Sciatic nerve (tissue), 2 donors: ENCODE results near the gene SLC30A3. TPM values are rescaled to one million over a fixed set of nuclear protein-coding genes. Genes with fewer than 3 reads are reported as not detected.

Experiments
- ATAC-seq: fragments of 200-7000 bp; cut with Tn5 transposase; one replicate; pipeline ENCODE4 v1.9.1; 2020; ENCODE audit warnings: mild to moderate bottlenecking, moderate library complexity
- DNase-seq: peaks from one replicate; pipeline ENCODE4 v3.0.0-alpha.2; 2020; ENCODE audit warnings: low spot score
- intact Hi-C: fragments of 100-400 bp; cut with DNase I; formaldehyde crosslinking; loops from one replicate; pipeline ENCODE4 v1.14.2; 2022
- total RNA-seq: library from RNA; stranded (reverse); fragmentation: NEBNext Ultra II Directional; extraction: Animal tissue kit (Norgen Biotek cat#: 25700); gene quantifications from one replicate; pipeline ENCODE4 v1.2.1, GENCODE V29; 2021
- donor health status: DM: no; HTN: no; CAD: no.
- donor health status: DM: no; HTN: no; CAD: no.

Gene SLC30A3
- total RNA-seq, 1 donor from 2014 or later: not detected

DNA sequence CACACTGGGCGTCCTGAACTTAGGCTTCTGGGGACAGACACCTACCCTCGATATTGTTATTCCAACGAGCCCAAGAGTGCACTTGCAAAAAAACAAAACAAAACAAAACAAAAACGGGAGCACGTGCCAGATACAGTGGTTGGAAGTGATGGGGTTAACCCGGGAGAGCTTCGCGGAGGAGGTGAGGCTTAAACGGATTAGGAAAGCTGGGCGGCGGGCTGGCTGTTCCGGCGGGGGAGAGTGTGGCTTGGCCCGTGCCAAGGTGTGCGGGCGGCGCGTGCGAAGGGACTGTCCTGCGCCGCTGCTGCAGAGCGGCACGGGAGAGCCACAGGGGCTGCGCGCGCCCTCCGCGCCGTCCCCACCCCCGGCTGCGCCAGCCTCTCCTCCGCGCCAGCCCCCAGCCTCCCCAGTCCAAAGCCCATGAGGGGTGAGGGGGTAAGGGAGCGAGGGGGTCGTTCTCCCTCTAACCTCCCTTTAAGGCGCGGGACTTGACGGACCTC is 1.5 kb upstream of the SLC30A3 start:
- ATAC-seq (no peak), DNase-seq (no peak)
- intact Hi-C loops: no loop called here

DNA sequence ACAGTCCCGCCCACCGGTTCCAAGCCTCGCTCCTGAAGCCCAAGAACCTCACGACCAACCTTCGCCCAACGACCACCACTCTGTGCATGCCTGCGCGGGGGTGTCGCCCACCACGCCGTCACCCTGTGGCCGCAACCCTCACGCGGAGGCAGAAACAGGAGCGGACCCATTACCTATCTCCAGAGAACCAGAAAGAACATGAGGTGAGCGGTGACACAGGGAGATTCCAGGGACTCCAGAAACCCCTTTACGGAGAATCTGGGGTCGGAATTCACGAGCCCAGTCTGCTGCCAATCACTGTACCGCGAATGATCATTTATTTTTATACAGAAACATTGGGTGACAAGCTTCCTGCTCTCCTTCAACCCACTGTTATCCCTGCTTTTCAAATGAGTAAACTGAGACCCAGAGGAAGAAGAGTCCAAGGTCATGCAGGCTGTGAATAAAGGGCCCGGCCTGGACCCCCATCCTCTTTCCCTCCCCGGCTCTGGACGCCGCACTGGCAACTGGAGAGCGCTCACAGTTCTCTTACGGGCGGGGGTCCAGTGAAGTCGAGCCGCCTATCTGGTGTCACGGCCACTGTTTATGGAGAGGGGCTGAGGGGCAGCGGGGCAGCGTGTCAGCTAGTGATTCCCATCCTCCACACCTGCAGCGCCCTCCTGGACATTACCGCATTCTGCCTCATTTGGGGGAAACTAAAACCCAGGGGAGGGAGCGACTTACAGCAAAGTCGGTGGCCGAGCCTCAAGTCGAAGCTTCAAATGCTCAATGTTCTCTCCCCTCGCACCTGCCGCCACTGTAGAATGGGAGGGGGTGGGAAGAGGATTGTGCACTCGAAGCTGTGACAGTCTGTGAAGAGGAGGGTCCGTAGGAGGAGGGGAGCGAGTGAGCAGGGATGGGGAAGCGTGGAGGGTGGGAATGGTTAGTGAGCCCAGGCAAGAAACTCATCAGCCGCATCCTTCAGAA is 723 bp upstream of the SLC30A3 start:
- no peak for ATAC-seq
- DNase-seq: no peak
- intact Hi-C loops: no loop called here

DNA sequence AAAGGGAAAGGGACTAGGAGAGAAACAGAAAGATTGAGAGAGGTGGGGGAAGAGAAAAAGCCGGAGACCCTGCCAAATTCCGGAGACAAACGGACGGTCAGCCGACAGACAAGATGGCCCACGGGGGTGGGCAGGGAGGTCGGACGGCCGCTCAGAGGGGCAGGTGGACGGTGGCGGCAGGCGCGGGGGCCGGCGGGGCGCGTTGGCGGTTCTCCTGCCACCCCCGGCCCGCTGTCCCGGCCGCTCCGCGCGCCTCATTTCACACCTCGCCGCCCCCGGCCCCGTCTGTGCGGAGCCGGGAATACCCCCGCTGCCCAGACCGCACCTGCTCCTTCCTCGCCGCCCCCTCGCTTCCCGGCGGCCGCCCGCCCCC is 935 bp downstream of the SLC30A3 start:
- DNase-seq (no peak), ATAC-seq (no peak)
- intact Hi-C loops: no loop called here

DNA sequence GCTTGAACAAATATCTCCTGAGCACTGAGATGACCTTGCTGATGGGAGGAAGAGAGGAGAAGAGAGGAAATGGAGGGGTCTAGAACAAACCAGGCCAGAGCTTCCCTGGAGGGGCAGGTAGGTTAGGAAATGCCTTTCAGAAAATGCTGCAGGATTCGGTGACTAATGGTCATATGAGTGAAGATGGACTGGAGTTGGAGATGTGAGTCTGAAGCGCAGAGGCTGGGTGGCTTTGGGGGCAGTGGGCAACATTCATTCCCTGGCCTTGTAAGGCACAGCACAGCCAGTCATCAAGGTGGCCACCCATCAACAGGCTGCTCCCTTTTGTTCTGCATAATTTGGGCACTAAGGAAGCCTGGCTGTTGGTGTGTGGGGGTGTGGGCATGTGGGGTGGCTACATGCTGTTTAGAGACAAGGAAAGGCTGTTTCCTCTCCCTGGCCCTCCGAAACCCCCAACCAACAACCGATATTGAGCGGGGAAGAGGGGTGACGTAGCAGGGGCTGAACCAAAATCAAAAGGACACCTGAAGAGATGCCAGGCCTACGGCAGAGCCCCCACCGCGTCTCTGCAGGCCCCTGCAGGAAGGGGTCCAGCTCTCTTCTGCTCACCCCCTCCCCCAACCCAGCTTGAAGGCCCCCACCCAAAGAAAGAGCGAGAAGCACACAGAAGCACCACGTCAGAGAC is 1.5 kb downstream of the SLC30A3 start:
- intact Hi-C loops: no loop called here
- ATAC-seq (no peak), DNase-seq (no peak)

DNA sequence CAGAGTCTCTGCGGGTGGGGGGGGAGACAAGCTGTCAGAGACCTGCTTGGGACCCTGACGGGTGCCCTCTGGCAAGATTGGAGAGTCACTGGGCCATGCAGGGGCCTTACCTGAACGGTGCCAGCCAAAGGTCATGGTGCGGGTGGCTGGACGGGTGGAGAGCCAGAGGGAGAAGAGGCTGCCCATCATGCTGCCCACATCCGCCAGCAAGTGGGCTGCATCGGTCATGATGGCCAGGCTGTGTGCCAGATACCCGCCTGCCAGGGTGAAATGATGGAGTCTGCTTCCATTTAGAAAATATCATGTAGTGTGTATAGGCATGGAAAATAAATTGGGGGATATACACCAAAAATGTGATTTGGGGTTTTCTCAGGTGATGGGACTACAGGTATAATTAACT is 4.8 kb downstream of the SLC30A3 start:
- DNase-seq (no peak), ATAC-seq (no peak)
- intact Hi-C loops: no loop called here

DNA sequence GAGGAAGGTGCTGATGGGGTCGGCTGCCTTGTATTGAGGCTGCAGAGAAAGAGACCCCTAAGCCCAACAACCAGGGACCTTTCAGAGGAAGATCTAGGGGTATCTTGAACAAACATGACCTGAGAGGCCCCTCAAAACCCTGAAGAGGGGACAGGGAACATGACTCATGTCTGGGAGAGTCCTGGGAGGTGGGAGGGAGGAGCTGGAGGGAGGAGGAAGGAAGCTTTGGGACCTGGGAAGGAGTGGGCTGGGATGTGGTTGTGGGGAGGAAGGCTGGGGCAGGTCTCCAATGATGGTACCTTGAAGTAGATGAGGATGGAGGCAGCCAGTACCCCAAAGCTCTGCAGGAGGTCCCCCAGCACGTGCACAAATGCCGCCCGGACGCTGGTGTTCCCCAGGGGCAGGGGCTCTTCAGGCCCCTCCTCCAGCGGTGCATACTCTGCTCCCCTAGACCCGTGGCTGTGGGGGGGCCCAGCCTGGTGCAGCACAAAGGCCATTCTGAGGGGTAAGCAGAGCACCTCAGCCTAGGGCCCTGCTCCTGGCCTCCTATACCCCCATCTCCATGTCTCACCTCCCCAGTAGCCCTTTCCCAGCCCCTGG is 5.9 kb downstream of the SLC30A3 start:
- DNase-seq (no peak), ATAC-seq (no peak)

DNA sequence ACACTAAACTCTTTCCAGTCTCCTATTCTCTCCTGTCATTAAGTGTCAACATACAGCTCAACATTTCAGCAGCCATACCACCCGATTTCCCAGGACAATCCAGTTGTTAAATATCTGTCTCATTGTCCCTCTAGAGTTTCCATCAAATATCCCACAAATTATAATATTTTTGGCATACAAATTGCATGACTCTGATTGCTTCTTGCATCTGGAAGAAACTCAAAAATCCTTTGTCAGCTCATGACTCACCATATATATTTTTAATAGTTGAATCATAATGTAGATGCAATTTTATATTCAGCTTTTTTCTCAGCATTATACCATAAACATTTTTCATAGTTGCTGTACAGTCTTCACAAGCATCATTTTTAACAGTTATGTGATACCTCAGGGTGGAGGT is 7.2 kb downstream of the SLC30A3 start:
- no peak for ATAC-seq
- intact Hi-C loops: no loop called here
- DNase-seq: no peak

More for the DNA sequence above, 5.9 kb downstream of the SLC30A3 start:
- intact Hi-C loops: no loop called here

DNA sequence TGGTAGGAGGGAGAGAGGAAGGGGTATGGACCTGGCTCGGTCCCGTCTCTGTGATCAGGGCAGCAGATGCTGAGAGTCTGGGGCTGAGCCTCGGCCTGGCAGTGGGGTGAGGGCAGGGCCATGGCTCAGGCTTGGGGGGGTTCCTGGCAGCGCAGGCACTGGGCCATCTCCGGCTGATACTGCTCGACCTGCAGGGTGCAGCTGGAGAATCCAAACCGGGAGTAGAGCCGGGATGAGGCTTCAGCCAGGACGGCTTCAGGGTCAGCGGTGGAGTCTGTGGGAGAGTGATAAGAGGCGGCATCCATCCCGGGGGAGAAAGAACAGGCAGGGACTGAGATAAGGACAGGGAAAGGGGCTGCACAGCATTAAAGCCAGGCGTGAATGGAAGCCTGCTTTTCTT is 7.7 kb downstream of the SLC30A3 start:
- ATAC-seq (no peak), DNase-seq (no peak)
- intact Hi-C loops: no loop called here

DNA sequence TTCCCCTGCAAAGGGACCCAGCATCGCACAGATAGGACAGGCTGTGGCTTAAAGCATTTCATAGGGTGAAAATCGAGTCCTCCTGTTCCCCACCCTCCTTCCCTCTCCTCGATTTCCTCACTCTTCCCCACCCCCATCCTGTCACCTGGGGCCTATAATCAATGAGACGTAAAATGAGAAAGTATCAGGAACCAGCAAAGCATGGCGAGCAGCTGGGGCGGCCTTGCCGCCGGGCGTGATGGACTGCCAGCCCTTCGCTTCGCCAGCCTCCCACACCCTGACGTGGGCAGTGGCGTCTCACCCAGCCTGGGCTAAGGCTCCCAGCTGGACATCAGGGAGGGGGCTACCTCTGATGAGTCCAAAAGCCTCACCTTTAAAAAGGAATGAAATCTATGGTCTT is 11.1 kb downstream of the SLC30A3 start:
- no peak for ATAC-seq
- intact Hi-C loops: no loop called here
- DNase-seq: no peak

DNA sequence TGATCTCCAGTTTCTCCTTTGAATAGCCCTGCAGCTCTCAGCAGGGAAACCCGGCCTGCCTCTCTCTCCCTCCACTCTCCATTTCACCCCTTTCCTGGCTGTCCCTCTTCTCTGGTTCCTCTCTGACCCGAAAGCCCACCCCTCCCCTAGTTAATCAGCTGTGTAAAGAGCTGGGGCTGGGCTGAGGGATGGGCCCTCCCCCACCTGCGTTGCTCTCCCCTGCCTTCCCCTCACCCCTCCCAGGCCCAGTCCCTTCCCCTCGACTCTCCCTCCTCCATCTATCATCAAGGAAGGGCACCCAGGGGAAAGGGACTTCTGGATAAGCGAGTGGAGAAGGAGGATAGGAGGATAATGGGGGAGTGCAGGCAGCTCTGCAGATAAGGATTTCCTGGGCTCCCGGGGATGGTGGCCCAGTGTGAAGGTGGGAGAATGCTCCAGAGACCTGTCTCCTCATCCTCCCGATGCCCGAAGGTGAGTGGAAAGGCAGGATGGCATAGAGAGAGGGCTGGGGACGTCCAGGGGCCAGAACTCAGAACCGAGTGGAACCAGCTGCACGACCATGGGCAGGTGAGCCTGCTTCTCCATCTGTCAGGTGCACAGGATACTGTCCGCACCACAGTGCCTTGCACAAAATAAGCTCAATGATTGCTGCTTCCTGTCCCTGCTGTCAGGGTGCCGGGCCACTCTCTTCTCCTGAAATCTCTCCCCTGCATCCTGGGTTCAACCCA is 12.0 kb downstream of the SLC30A3 start:
- DNase-seq (no peak), ATAC-seq (no peak)
- intact Hi-C loops: no loop called here

DNA sequence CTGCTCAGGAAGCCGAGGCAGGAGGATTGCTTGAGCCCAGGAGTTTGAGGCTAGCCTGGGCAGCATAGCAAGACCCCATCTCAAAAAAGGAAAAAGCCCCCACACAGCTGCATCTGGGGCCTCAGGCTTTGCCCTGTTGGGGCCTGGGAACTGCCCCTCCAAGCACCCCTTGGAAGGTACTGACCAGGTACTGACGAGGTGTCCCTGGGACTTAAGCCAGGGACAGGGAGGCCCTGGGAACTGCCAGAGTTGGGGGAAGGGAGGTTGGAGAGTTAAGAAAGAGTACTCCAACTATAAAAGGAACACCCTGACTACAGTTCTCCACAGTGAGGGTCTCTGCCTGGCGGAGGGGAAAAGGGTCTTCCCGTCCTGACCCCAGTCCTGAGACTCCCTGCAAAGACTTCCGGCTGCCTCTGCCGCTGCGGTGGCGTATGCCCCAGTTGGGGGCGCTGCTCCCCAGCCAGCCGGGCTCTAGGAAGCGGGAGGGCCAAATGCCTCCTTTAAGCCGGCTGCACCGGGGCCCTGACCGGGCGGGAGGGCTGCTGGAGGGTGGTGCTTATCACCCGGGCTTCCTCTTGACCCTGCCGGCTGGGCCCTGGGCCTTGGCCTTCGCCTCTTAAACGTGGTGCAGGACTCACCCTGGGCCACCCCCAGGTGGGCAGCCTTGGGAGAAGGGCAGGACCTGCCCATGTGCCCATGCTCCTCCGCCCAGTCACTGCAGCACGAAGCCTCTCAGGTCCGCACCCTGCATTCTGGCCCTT is 12.8 kb downstream of the SLC30A3 start:
- ATAC-seq: peak; percentile 34
- intact Hi-C loops: no loop called here
- no peak for DNase-seq

DNA sequence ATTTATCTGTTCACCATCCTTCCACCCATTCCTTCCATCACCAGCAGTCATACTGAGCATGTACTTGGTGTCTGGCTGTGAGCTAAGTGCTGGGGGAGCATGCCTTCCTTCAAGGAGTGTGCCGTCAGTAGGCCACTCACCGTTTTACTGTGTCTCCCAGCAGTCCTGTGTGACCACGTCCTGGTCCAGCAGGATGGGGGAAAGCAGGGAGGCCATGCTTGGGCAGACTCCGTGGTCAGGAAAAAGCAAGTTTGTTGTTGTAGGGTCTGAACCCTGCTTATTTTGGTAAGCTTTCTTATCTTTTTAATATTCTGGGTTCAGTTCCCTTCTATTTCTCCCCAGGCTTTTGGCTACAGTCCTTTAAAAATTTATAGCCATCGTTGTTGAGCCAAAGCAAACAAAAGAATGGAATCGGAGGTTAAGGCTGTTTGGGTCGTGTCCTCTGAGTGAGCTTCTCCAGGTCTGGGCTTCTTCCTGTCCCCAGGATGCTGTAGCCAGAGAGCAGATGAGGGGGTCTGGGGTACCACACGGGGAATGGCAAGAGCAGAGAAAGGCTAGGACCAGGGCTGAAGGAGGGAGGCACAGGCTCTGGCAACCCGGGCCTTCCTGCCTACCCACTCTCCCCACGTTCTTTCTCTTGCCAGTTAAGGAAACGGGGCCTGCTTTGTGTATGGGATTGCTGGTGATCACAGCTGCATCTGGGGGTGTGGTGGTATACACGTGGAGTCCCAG is 13.5 kb downstream of the SLC30A3 start:
- ATAC-seq (no peak), DNase-seq (no peak)
- intact Hi-C loops: no loop called here

DNA sequence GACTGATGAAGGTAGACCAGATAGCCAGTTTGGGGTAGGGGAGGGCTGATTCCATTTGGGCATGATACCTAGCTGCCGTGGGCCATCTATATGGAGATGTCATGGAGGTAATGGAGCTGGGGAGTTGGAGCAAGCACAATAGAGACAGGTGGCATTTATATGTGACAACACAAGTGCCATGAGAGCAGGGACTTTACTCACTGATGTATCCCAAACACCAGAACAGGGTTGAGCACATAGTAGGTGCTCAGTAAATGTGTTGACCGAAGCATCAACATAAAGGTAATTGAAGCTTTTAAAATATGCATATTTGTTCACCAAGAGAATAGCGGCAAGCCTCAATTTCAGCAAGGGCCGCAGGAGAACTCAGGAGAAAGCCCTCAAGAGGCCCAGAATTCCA is 15.0 kb downstream of the SLC30A3 start:
- DNase-seq (no peak), ATAC-seq (no peak)
- intact Hi-C loops: no loop called here

DNA sequence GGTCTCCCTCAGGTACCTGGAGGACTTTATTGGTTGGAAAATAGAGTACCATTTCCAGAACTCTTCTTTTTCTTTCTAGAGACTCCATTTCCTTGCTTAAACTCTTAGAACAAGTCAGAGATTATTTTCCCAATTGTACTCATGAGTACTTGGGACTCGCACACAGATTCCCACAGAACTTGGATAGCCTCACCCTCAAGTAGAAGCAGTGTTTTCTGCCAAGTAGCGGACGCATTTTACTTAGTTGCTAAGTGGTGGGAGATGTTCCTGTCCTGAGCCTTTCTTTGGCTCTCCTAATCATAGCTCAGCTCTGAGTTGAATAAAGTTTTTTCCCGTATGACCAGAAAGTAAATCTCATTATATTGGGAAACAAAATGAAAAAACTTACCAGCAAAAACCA is 17.2 kb downstream of the SLC30A3 start:
- DNase-seq: no peak
- ATAC-seq: no peak
- intact Hi-C loops: no loop called here

DNA sequence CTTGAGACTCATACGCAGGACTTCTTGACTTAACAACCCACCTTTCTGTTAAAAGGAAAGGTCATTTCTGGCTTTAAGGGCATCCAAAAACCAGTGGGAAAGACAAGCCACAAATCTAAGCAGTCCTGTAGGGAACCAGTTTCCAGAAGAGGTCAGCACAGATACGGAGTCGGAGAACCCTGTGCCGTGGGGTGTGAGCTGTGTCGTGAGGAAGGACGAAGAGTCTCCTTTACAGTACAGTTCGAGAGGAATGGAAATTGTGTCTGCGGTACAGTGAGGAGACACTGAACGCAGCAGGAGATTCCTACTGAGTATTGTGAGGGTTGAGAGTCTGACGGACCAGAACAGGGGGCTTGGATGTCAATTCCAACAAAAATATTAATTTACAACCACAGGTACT is 17.7 kb downstream of the SLC30A3 start:
- ATAC-seq: no peak
- no peak for DNase-seq
- intact Hi-C loops: no loop called here

DNA sequence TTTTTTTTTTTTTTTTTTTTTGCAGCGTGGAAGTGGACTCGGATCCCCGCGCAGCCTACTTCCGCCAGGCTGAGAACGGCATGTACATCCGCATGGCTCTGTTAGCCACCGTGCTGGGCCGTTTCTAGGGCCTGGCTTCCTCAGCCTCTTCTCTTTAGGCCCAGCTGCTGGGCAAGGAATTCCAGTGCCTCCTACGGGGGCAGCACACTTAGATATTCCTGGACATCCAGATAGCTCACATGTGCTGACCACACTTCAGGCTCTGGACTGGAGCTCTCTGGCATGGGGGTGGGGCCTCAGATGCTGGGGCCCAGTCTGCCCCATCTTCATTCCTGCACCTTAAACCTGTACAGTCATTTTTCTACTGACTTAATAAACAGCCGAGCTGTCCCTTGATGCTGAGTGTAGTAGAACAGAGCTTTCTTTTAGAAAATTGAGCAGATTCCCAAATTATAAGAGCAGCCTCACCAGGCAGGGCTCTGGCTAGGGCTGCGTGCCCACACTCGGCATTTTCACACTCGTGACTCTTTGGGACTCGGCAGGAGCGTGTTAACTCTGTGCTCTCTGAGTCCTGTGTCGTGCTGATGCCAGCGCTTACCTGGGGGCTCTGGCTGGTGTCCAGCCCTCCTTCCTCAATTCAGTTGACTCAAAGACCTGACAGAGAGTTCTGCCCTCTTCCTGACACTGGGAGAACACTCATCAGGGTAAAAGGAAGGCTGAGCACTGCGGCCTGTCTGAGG is 19.3 kb downstream of the SLC30A3 start:
- DNase-seq (no peak), ATAC-seq (no peak)
- intact Hi-C loops: no loop called here

DNA sequence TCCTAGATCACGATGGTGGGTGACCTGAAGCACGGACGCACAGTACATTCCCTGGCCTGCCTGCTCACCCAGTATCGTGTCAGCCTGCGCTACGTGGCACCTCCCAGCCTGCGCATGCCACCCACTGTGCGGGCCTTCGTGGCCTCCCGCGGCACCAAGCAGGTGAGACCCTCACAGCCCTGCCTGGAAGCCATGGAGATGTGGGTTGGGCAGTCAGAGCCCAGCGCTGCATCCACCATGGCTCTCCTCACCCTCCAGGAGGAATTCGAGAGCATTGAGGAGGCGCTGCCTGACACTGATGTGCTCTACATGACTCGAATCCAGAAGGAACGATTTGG is 20.3 kb downstream of the SLC30A3 start:
- intact Hi-C loops: no loop called here
- no peak for DNase-seq
- no peak for ATAC-seq
